Gastroesophageal sphincter (tissue), 3 donors: Measurements from ENCODE around the gene SERPINB5.

Experiments used
- CTCF ChIP-seq, 4 experiments: fragments of 200-600 bp in 2 of 4; fragments of 450-650 bp in 2 of 4; sonication (generic) in 1 of 4; IDR thresholded peaks; one replicate each; pipeline ENCODE4 v1.5.1; 2017 to 2019; ENCODE audit warnings: antibody characterized with exemption in 4 of 4, mild to moderate bottlenecking in 2 of 4, moderate library complexity in 2 of 4
- POLR2A ChIP-seq, 2 donors: fragments of 450-650 bp; IDR thresholded peaks; one replicate each; pipeline ENCODE4 v1.6.1; 2017; ENCODE audit warnings: antibody characterized with exemption in 2 of 2, mild to moderate bottlenecking in 2 of 2, moderate library complexity in 1 of 2

GRCh38 chr18:63505566-63506335, 29.0 kb downstream of the SERPINB5 start:
- TF ChIP-seq CTCF (IDR thresholded peaks at IDR 0.05) (peak in 1 of 4 experiments; percentile 16), POLR2A (IDR thresholded peaks at IDR 0.05) (no peak)
